Epithelial cell of esophagus (primary cell): Measurements from ENCODE around the gene ARL10.
"Not testable (repeated sequence)": the region's sequence is repeated elsewhere in the genome, so short reads cannot be mapped to it uniquely, and the experiment has no call there.

Experiments used
- DNase-seq: peaks from one replicate; pipeline ENCODE4 v3.0.0; 2010; ENCODE audit warnings: low read depth
- H3K4me3 ChIP-seq: 2 replicates; pipeline ENCODE4 v1.5.1; 2011; ENCODE audit warnings: mild to moderate bottlenecking, low read length, control low read depth
- CTCF ChIP-seq: IDR thresholded peaks from 2 replicates; pipeline ENCODE4 v1.5.1; 2011; ENCODE audit warnings: low read depth, mild to moderate bottlenecking, low read length, control low read depth, inconsistent platforms; ENCODE audit not compliant: insufficient read depth; ENCODE audit errors: missing control alignments

ARL10 gene

DNA sequence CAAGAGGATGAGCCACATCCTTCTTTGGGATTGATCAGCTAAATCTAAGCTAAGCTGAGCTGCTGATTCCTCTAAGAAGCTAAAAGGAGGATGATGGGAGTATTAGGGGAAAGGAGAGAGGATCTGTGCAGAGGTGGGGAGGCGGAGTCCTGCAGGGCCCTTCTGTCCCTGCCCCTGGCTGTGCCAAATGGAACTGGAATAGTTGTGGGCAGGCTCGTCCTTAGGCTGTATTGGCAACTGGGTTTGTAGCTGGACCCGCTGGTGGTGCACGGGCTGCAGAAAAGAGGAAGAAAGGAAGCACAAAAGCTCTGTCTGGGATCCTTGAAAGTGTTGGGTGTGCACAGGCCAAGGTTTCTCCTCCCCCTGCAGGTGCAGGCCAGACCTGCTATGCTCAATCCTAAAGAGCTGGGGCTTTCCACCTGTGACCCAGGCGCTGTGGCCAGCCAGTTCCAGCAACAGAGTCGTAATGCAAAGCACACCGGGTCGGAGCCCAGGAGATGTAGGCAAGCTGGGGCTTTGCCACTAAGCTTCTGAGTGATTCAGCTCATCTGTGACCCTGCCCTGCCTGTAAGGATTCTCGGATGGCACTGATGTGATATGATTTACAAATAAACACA lies 41.3 kb downstream of the ARL10 start:
- DNase-seq: no peak
- no peak for TF ChIP-seq CTCF
- no peak overlapping the region for H3K4me3 ChIP-seq

DNA sequence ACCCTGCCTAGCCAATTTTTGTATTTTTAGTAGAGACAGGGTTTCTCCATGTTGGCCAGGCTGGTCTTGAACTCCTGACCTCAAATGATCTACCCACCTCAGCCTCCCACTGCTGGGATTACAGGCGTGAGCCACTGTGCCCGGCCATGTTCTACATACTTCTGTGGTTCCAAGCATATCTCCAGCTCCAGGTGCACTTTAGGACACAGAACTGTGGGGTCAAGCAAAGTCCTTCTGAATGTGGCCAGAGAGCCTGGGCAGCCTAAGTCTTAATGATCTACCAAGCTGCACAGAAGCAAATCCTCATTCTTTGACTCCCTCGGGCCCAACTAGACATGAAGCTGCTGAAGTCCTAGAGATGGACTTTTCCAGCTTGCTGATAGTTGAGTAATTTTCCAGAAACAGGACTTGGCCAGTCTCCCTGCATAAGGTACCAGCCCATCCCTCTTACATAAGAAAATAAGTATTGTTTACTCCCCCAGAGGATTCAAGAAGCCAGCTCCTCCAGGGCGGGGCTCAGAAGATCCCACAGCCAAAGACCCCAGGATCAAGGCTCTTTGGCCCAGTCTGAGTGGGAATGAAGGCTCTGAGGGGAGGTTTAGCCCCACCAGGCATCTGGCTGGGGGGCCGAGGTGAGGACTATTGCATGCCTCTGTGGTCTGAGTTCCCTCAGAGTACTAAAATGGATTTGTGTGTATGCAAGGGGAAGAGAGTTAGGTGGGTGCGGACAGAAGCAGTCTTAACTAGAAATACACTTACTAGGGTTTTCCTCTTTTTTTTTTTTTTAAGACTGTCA lies 42.4 kb downstream of the ARL10 start:
- no peak for TF ChIP-seq CTCF
- no peak for DNase-seq
- H3K4me3 ChIP-seq: no peak overlapping the region

GRCh38 chr5:176408252-176408573 lies 42.9 kb downstream of the ARL10 start:
- not testable (repeated sequence) for DNase-seq

DNA sequence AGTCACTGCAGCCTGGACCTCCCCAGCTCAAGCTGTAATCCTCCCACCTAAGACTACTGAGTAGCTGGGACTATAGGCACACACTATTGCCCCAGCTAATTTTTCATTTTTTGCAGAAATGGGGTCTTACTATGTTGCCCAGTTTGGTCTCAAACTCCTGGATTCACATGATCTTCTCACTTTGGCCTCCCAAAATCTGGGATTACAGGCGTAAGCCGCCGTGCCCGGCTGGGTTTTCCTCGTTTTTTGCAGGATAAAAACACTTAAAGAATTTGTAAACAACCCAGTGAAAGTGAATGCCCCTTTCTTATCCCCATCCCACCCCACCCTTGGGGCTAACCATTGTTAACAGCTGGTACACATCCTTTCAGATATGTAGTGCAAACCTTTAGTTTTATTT lies 43.3 kb downstream of the ARL10 start:
- no peak for TF ChIP-seq CTCF
- H3K4me3 ChIP-seq: no peak overlapping the region
- DNase-seq: no peak

More at GRCh38 chr5:176408252-176408573, 42.9 kb downstream of the ARL10 start:
- not testable (repeated sequence) for H3K4me3 ChIP-seq

DNA sequence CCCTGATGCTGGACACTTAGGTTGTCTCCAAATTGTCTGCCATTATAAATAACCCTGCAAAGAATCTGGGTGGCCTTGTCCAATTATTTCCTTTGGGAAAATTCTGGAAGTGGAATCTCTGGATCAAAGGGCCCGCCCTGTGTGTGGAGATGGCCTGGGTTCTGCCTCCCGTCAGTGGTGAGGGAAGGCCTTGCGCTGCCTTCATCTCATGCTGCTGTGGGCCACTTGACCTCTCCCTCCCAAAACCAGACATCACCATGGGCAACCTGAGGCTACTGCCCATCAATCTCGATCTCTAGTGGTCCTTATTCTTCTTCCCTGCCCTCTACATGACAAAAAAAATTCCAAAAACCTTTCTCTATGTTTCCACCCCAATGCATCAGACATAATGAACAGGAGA lies 44.5 kb downstream of the ARL10 start:
- no peak for DNase-seq
- no peak for TF ChIP-seq CTCF
- no peak overlapping the region for H3K4me3 ChIP-seq

DNA sequence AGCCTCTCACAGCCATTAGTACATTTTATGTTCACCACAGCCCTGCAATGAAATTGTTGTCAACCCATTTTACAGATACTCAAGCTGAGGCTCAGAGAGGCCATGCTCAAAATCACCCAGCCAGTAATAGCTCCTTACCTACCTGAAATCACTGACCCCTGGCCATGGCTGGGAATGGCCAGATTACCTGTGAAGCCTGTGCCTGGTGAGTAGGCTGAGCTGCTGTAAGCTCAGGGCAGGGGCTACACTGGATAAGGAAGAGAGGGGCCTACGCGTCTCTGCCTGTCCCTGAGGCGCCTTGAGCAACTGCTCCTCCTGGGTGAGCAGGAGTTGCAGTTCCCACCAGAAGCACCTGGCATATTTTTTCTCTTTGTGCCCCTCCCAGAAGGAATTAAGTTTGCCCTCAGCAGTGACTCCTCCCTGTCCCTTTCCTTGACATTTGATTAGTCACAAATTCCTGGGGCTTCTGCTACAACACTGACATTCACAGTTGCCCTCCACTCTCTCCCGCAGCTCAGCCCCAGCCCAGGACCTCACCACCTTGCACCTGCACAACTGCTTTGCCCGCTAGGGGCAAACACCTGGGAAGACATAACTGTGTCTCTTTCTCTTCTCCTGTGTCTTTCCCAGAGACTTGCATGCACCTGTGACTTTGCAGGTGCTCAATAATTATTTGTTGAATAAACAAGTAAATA lies 45.3 kb downstream of the ARL10 start:
- peak; percentile 62 for DNase-seq
- peak; percentile 59 for TF ChIP-seq CTCF
- H3K4me3 ChIP-seq: no peak overlapping the region

GRCh38 chr5:176412517-176413254 lies 47.4 kb downstream of the ARL10 start:
- TF ChIP-seq CTCF: no peak
- H3K4me3 ChIP-seq: peak overlapping the region; percentile 15
- DNase-seq: peak; percentile 33
